ENCODE results near the gene NNT. TPM values are rescaled to one million over a fixed set of nuclear protein-coding genes. Genes with fewer than 3 reads are reported as not detected.
A peak's percentile ranks its signal among the peaks of the same experiment; 100 is the strongest.

Gene NNT
- total and polyA plus RNA-seq, 2 of the 8 experiments (the other 6 are each of a cell fraction or from before 2014, with no cell fraction given): 11.0 to 22.2 TPM

GRCh38 chr5:43556857-43557542 lies 46.0 kb upstream of the NNT start, which contains the start of gene PAIP1:
Gene PAIP1 (minus strand): TSS chr5:43557077. CDS start chr5:43556846, 231 bp downstream.
- Histone ChIP-seq H3K27me3 (replicated peaks in 1 of 4; ENCODE audit: control insufficient read depth in 3 of 4, extremely low read depth in 1 of 4, insufficient read depth in 3 of 4, low read length in 3 of 4) (no peaks in the 10 kb centered on the region), H3K56ac (replicated peaks; ENCODE audit: insufficient read length, low read depth, low read length) (peak within 1 kb of the TSS; percentile 83), H2BK120ac (replicated peaks; ENCODE audit: low read depth, low read length) (no peak within 1 kb of the TSS), H3K4me2 (ENCODE audit: insufficient read depth in 1 of 2, low read depth in 2 of 2, low read length in 2 of 2) (peak within 1 kb of the TSS; percentile 60 to 86), H3K4me1 (replicated peaks in 1 of 4; ENCODE audit: control insufficient read depth in 3 of 4, insufficient read depth in 4 of 4, low read length in 3 of 4) (peaks cover 0 to 4% (median 2%) of the 10 kb centered on the region in 4 experiments; a peak in 3 of 7 replicates), H3K79me1 (ENCODE audit: low read depth, low read length) (no peaks in the 10 kb centered on the region), H2BK15ac (ENCODE audit: low read length) (0 out of 2 replicates have a peak within 1 kb of the TSS, but pooled peaks have one; percentile 13), H3K36me3 (ENCODE audit: control insufficient read depth in 2 of 4, insufficient read depth in 4 of 4, low read length in 3 of 4) (peaks cover 2 to 32% (median 12%) of the 10 kb centered on the region in 4 experiments; a peak in 7 of 8 replicates), H4K20me1 (replicated peaks in 1 of 2; ENCODE audit: control insufficient read depth in 1 of 2, insufficient read depth in 2 of 2, low read length in 2 of 2) (peaks cover 0 to 4% of the 10 kb centered on the region in 2 experiments), H3K14ac (ENCODE audit: insufficient read length) (no peak within 1 kb of the TSS), H3K79me2 (ENCODE audit: control insufficient read depth in 1 of 2, insufficient read depth in 2 of 2, low read length in 2 of 2) (peaks cover 4 to 41% of the 10 kb centered on the region in 2 experiments; a peak in 3 of 4 replicates), H3K4ac (replicated peaks; ENCODE audit: insufficient read length, low read depth, low read length) (peak within 1 kb of the TSS; percentile 36), H3K27ac (ENCODE audit: low read depth, low read length) (peak within 1 kb of the TSS; percentile 98), H3K18ac (ENCODE audit: extremely low read depth, low read length) (peak within 1 kb of the TSS; percentile 90), H2AFZ (ENCODE audit: low read length) (peak within 1 kb of the TSS; percentile 68; the same call in 1 of the 2 replicates), H2BK20ac (ENCODE audit: low read length) (no peak within 1 kb of the TSS), H4K91ac (replicated peaks; ENCODE audit: insufficient read length, low read length) (peak within 1 kb of the TSS; percentile 72), H2AK5ac (ENCODE audit: low read depth, low read length) (no peak within 1 kb of the TSS), H3K4me3 (ENCODE audit: extremely low read depth in 1 of 4, insufficient read depth in 2 of 4, low read depth in 3 of 4, low read length in 4 of 4) (peak within 1 kb of the TSS; percentile 77 to 99 (median 94)), H2BK5ac (ENCODE audit: low read depth, low read length) (peak within 1 kb of the TSS; percentile 82; the same call in 1 of the 2 replicates), H3K23me2 (ENCODE audit: low read depth, low read length) (no peaks in the 10 kb centered on the region; the same call in 1 of the 2 replicates), H3K23ac (ENCODE audit: insufficient read length) (no peak within 1 kb of the TSS), H4K8ac (ENCODE audit: extremely low read depth, insufficient read depth, low read length) (peak within 1 kb of the TSS; percentile 100; the same call in 1 of the 2 replicates), H4K5ac (ENCODE audit: insufficient read length, low read depth, low read length) (peak within 1 kb of the TSS; percentile 85), H3K9me3 (ENCODE audit: insufficient read depth in 2 of 2, low read depth in 1 of 2, low read length in 1 of 2) (no peaks in the 10 kb centered on the region), H2BK12ac (ENCODE audit: low read depth, low read length) (peak within 1 kb of the TSS; percentile 45; the same call in 1 of the 2 replicates), H3K9ac (replicated peaks in 1 of 4; ENCODE audit: extremely low read depth in 1 of 4, low read depth in 3 of 4, low read length in 3 of 4) (peak within 1 kb of the TSS; percentile 88 to 98 (median 94))
- 1% methylated on average over 35 of the region's 79 CpGs; no CpG with 5 or more reads in 1 of the 2 experiments for WGBS, 2 experiments (ENCODE audit: extremely low coverage in 1 of 2, insufficient coverage in 1 of 2, insufficient read length in 1 of 2, insufficient replicate concordance in 2 of 2, low coverage in 1 of 2, low lambda C conversion rate in 2 of 2, missing lambda C conversion rate in 1 of 2)
- CTCF ChIA-PET (ENCODE audit: partially characterized antibody): interaction anchor here (2.1 kb wide), 1 partner anchor 74 kb away, joined by 6 read pairs; no protein-coding TSS in a partner anchor
- DNase-seq (ENCODE audit: low read depth in 1 of 2, low spot score in 2 of 2) (peak in 1 of 2 experiments; percentile 87), FAIRE-seq (no peak)
- POLR2A ChIA-PET (ENCODE audit: partially characterized antibody): interaction anchor here (0.6 to 4.8 kb wide), 10 partner anchors 8 to 73 kb away, joined by 3 to 26 read pairs (median 4); partner anchors contain the start of genes C5orf34, NNT and TMEM267
- TF ChIP-seq EGR1 (IDR thresholded peaks at IDR 0.05; ENCODE audit: borderline replicate concordance, low read depth, low read length) (peak; percentile 46; the same call in 1 of the 2 replicates), PHF8 (conservative IDR thresholded peaks at IDR 0.05; ENCODE audit: low read depth, low read length) (peak; percentile 92), EZH2 (IDR thresholded peaks at IDR 0.05; ENCODE audit: low read depth, low read length, severe bottlenecking) (no peak), SRF (IDR thresholded peaks at IDR 0.05; ENCODE audit: low read depth, low read length) (no peak), KDM4A (IDR thresholded peaks at IDR 0.05; ENCODE audit: low read depth, low read length, severe bottlenecking) (peak; percentile 21), HDAC2 (IDR thresholded peaks at IDR 0.05; ENCODE audit: borderline replicate concordance in 1 of 2, low read depth in 2 of 2, low read length in 2 of 2) (peak in 1 of 2 experiments; percentile 46; a peak in 2 of 4 replicates), CTCF (IDR thresholded peaks at IDR 0.05; ENCODE audit: control extremely low read depth in 1 of 3, insufficient read depth in 1 of 3, low read depth in 1 of 3, low read length in 3 of 3) (peak; percentile 30 to 53 (median 33)), POLR2A (IDR thresholded peaks at IDR 0.05; ENCODE audit: control extremely low read depth in 1 of 2, low read depth in 2 of 2, low read length in 2 of 2) (peak in 1 of 2 experiments; percentile 0; a peak in 2 of 3 replicates)
